Small intestine (tissue), 7 donors: Measurements from ENCODE around the gene IP6K3. TPM values are rescaled to one million over a fixed set of nuclear protein-coding genes. Genes with fewer than 3 reads are reported as not detected.

ENCODE experiments used
- DNase-seq, 2 donors: peaks; one replicate each; pipeline versions ENCODE4 v3.0.0 to v3.0.0-alpha.2; 2013
- FAIRE-seq: peaks from 2 replicates; lab custom pipeline; 2012; peaks lifted over from hg19 to GRCh38; lab: Jason Lieb, UNC
- H3K27ac ChIP-seq, 3 donors: one replicate each; pipeline ENCODE4 v1.5.1; 2013; ENCODE audit warnings: low read length in 2 of 3, mild to moderate bottlenecking in 2 of 3, control low read depth in 1 of 3, inconsistent platforms in 1 of 3, low read depth in 1 of 3, moderate library complexity in 1 of 3
- H3K27me3 ChIP-seq, 3 donors: one replicate each; pipeline ENCODE4 v1.6.1; 2013; ENCODE audit warnings: low read length in 3 of 3, inconsistent platforms in 1 of 3; ENCODE audit not compliant: control insufficient read depth in 3 of 3, insufficient read depth in 3 of 3
- H3K36me3 ChIP-seq, 3 donors: one replicate each; pipeline ENCODE4 v1.6.1; 2013; ENCODE audit warnings: low read length in 3 of 3, inconsistent platforms in 1 of 3, low read depth in 1 of 3, mild to moderate bottlenecking in 1 of 3, moderate library complexity in 1 of 3; ENCODE audit not compliant: control insufficient read depth in 3 of 3, insufficient read depth in 2 of 3
- H3K4me1 ChIP-seq, 3 donors: one replicate each; pipeline ENCODE4 v1.6.1; 2013; ENCODE audit warnings: low read length in 2 of 3, inconsistent platforms in 1 of 3, low read depth in 1 of 3, mild to moderate bottlenecking in 1 of 3, moderate library complexity in 1 of 3; ENCODE audit not compliant: control insufficient read depth in 3 of 3, insufficient read depth in 2 of 3
- H3K4me3 ChIP-seq, 3 donors: one replicate each; pipeline ENCODE4 v1.5.1; 2013; ENCODE audit warnings: low read length in 3 of 3, control low read depth in 1 of 3, inconsistent platforms in 1 of 3, low read depth in 1 of 3, mild to moderate bottlenecking in 1 of 3, moderate library complexity in 1 of 3
- H3K9me3 ChIP-seq, 2 donors: one replicate each; pipeline ENCODE4 v1.6.1; 2013; ENCODE audit warnings: low read depth in 1 of 2, low read length in 1 of 2; ENCODE audit not compliant: control insufficient read depth in 2 of 2, insufficient read depth in 1 of 2
- WGBS, 3 donors: extraction: QIAGEN DNeasy Blood & Tissue Kit; methylation state at CpG; one replicate each; pipeline ENCODE4 v1.1.7; 2013; 5-methylcytosine and 5-hydroxymethylcytosine counted together
- polyA plus RNA-seq, 4 donors: library from polyadenylated mRNA; stranded (reverse) in 3 of 4; unstranded in 1 of 4; fragments of 200-250 nt in 3 of 4; fragments of 120-200 nt in 1 of 4; gene quantifications; one replicate each; pipeline versions ENCODE4 v1.2.1 to v1.2.3, GENCODE V29; 2013
- donor health status: healthy with polysubstance abuse.
- donor health status: control.
- donor health status: control.
- donor health status: Bipolar disorder and iron deficiency.
- donor health status: healthy.

IP6K3 gene
- polyA plus RNA-seq, 4 donors, result 0.35 to 1.0 (median 0.72) TPM

DNA sequence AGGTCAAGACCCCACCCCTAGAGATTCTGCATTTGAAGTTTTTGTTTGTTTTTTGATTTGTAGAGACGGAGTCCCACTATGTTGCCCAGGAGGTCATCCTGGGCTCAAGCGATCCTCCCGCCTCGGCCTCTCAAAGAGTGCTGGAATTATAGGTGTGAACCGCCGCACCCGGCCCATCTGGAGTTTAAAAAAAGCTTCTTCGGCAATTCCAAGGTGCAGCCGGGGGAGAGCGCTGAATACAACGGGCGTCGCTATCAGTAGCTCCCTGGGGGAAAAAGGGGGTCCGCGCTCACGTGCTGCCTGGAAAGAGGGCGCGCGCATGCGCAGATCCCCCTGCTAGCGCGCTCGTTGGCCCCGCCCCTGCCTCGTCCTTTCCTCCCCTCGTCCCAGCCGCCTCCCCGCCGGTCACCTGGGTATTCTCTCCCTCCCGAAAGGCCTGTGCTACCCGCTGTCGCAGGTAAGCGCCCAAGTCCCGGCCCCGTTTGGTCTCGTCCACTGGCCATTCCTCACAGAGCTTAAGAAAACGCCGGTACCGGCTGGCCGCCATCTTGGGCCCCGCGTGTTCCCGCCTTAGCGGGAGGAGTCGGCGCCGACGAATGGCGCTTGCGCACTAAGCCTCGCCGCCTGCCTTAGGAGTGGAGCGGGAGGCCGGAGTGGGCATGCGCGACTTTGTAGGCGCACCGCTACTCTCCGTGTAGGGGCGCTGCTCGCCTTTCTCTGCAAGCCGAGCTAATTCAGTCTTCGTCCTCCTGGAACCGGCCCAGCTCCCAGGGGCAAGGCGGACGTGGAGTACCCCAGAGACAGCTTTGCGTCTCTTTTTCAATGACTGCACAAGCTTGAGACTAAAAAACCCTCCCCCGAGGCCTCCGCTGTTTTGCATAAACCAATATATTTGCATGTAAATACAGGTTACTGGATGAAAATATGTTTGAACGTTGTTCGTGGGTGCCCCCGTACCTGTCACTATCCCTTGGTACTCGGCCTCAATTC lies 35.3 kb downstream of the IP6K3 start, which contains the start of gene UQCC2:
UQCC2 (minus strand) TSS at position 561 of the 990 bp plus-strand sequence; CDS start at position 547, 14 bp downstream.
- Histone ChIP-seq H3K27me3 (peaks cover 0 to 1% (median 0%) of the 10 kb centered on the region in 3 donors), H3K4me1 (peaks cover 0 to 14% (median 0%) of the 10 kb centered on the region in 3 donors), H3K36me3 (peaks cover 0 to 27% (median 0%) of the 10 kb centered on the region in 3 donors), H3K27ac (peak within 1 kb of the TSS; percentile 35 to 94 (median 83)), H3K4me3 (peak within 1 kb of the TSS; percentile 62 to 69 (median 69)), H3K9me3 (no peaks in the 10 kb centered on the region)
- 0 to 2% (median 1%) methylated on average over 70 to 73 of the region's 73 CpGs for WGBS, 3 donors
- no peak for FAIRE-seq
- DNase-seq, result peak; percentile 96 to 99

DNA sequence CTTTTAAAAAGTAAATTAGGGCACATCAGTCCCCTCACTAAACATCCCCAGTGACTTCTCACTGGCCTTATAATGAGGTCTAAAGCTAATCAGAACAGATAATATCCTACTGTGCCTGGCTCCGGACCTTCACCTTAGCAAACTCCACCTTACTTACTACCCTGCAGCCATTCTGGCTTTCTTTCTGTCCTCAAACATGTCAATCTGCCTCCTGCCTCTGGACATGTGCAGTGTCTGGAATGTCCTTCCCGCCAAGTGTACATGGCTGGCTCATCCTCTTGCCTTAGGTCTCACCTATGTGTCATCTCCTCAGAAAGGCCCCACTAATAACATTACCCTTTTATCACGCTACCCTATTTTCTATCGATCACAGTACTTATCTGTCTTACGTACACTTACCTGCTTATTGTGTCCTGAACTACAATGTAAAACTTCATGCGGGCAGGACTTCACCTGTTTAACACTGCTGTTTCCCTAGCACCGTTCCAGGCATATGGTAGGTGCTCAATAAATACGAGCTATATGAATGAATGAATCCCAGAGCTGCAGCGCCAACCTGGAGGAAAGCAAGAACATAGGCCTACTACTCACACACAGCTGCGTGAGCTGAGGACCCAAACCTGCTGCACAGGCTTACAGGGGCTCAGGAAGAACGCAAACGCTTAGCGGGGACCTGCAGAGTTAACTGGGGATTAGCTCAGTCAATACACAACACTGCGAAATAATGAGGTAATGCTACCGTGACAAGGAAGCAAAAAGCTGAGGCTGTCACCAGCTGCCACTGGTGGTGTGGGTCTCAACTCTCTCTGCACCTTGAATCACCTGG lies 36.2 kb downstream of the IP6K3 start:
- H3K9me3 ChIP-seq, result no peaks in the 10 kb centered on the region
- peak overlapping the region in 2 of 3 donors; percentile 62 to 69 for H3K4me3 ChIP-seq
- peaks cover 0 to 14% (median 0%) of the 10 kb centered on the region in 3 donors for H3K4me1 ChIP-seq
- FAIRE-seq (no peak), DNase-seq (no peak)
- peaks cover 0 to 30% (median 0%) of the 10 kb centered on the region in 3 donors for H3K36me3 ChIP-seq
- H3K27ac ChIP-seq, result no peak overlapping the region
- 77 to 82% (median 77%) methylated on average over 15 of the region's 15 CpGs for WGBS, 3 donors
- H3K27me3 ChIP-seq, result no peaks in the 10 kb centered on the region

DNA sequence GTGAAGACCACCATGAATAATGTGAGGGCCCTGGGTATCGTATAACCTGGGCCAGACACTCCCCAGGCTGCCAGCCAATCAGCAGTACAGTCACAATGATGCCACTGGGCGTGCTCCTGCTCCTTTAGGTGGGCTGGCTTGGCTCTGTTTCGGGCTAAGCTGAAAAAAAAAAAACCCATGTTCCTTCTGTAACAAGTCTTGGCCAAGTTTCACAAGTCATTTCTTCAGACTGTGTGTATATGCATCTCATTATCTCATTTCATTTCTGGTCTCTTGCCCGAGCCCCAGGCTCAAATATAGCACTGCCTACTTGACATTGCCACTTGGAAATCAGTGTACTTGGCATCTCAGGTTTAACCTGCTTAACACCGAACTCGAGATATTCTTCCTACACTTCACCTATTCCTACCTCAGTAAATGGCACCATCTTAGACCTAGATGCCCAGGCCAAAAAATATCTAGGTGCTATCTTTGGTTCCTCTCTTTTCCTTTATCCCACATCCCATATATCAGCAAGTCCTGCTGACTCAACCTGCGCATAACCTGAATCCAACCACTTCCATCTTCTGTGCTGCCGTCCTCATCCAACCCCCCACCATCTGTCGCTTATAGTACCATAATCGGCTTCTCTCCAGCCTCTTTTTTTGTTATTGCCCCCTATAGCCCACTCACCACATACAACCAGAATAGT lies 37.0 kb downstream of the IP6K3 start:
- Histone ChIP-seq H3K27me3 (no peaks in the 10 kb centered on the region), H3K27ac (no peak overlapping the region), H3K36me3 (peaks cover 0 to 30% (median 0%) of the 10 kb centered on the region in 3 donors), H3K4me3 (no peak overlapping the region), H3K9me3 (no peaks in the 10 kb centered on the region), H3K4me1 (peaks cover 0 to 14% (median 0%) of the 10 kb centered on the region in 3 donors)
- FAIRE-seq (no peak), DNase-seq (no peak)
- 92 to 93% (median 93%) methylated on average over 10 of the region's 10 CpGs for WGBS, 3 donors

DNA sequence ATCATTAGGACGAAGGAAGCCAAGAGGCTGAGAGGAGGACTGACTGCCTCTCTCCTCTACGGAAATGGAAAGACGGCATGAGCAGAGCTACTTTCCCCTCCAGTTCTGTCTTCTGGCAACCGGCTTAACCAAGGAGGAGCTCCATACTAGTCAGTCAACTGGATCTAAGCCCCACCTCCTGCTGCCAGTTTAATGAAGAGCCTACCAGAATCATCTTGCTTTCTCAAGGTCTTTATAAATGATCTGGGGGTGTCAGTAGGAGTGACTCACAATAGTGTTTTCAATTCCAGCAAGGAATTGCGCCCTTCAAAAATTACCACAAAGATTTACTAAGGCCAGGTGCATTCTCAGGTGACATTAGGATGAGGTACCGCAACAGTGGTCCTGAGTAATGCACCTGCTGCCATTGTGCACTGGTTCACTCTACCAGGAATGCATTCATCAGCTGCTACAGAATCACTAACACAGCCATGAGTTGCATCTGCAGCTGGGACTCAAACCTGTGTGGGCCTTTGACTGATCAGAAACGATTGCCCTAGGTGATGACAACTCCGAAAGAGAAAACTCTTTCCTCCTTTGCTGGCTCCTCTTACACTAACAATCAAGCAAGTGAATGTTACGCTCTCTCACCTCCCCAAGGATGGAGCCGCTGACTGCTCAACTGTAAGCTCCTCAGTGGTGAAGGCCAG lies 38.0 kb downstream of the IP6K3 start:
- Histone ChIP-seq H3K27ac (no peak overlapping the region), H3K36me3 (peaks cover 0 to 35% (median 0%) of the 10 kb centered on the region in 3 donors), H3K9me3 (no peaks in the 10 kb centered on the region), H3K4me1 (peaks cover 0 to 14% (median 0%) of the 10 kb centered on the region in 3 donors), H3K27me3 (no peaks in the 10 kb centered on the region), H3K4me3 (no peak overlapping the region)
- 95 to 96% (median 96%) methylated on average over 10 of the region's 10 CpGs for WGBS, 3 donors
- no peak for FAIRE-seq
- DNase-seq, result no peak

DNA sequence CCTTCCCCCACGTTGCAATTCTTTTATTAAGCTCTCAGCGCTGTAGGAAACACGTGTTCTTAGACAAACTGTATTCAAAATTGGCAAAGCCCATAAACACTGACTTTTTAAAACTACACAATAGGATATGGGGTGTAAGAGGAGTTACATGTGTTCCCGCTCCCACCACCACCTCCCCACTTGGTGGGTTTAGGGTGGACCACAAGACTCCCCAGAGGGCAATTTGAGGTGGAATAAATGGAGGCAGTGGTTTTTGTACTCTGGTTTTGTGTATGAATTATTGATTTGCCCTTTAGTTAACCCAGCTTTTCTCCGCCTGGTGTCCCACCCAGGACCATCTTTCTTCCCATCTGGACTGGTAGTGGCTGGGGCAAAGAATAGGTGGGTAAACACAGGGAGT lies 38.9 kb downstream of the IP6K3 start:
- peaks cover 0 to 14% (median 0%) of the 10 kb centered on the region in 3 donors for H3K4me1 ChIP-seq
- H3K27me3 ChIP-seq, result no peaks in the 10 kb centered on the region
- 88 to 92% (median 88%) methylated on average over 5 of the region's 5 CpGs for WGBS, 3 donors
- no peak overlapping the region for H3K4me3 ChIP-seq
- H3K27ac ChIP-seq, result no peak overlapping the region
- DNase-seq (no peak), FAIRE-seq (no peak)
- peaks cover 0 to 40% (median 0%) of the 10 kb centered on the region in 3 donors for H3K36me3 ChIP-seq
- no peaks in the 10 kb centered on the region for H3K9me3 ChIP-seq

DNA sequence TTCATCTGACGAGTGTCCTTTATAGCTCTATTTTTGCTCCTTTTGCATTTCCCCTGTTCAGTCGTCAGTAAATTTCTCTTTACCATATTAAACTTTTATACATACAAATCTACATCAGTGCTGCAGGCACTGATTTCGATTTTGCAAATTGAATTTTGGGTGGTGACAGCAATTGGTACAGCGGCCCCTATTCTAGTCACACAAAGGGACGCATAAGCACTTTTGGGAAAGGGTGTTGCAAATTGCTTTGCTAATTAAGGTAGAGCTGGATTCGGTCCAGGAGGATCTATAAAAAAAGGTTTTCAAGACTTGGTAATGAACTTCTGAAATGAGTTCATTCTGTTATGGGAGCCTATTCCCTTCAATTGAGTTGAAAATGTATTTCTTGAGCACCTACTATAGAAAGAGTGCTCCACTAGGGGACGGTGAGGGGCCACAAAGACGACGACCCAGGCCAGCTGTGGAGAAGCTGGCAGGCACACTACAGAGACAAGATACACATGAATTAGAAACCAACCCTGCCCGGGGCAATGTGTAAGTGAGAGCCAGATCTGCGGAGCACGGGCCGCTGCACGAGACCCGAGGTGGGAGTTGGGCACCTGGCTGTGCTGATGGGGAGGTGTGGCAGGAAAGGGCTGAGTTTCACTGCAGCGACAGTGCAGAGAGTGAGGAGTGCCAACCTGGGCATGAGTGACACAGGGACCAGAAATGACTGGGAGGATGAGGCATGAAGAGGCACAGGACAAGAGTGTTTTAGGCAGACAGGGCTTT lies 40.6 kb downstream of the IP6K3 start:
- Histone ChIP-seq H3K4me1 (peaks cover 0 to 10% (median 0%) of the 10 kb centered on the region in 3 donors), H3K27me3 (no peaks in the 10 kb centered on the region), H3K9me3 (no peaks in the 10 kb centered on the region), H3K27ac (no peak overlapping the region), H3K36me3 (peaks cover 0 to 45% (median 3%) of the 10 kb centered on the region in 3 donors), H3K4me3 (no peak overlapping the region)
- DNase-seq (no peak), FAIRE-seq (no peak)
- 78 to 89% (median 87%) methylated on average over 16 of the region's 16 CpGs for WGBS, 3 donors

DNA sequence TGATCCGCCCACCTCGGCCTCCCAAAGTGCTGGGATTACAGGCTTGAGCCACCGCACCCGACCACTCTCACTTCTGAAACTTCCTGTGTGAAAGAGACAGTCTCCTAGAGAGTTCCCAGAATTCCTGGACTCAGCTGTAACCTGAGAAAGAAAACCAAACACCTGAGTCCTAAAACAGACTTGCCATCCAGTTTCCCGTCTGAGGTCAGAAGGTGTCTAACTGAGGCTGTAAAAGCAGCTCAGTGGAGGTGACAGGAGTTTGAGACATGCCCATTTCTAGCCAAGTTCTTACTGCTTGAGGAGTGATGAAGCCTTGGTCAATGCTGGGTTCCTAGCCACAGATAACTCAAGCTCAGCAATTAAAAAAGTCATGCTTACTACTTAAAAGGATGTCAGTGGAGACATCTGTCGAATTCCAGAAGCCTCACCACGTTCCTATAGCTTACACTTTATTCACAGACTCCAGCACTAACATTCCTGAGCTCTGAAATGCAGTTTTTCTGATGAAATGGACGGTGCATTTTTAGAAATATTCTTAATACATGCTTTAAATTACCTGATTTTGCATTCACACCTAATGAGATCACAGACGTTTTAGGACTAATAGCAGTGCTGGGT lies 41.3 kb downstream of the IP6K3 start:
- FAIRE-seq, result no peak
- no peak overlapping the region for H3K4me3 ChIP-seq
- H3K9me3 ChIP-seq, result no peaks in the 10 kb centered on the region
- H3K27me3 ChIP-seq, result no peaks in the 10 kb centered on the region
- peaks cover 0 to 7% (median 0%) of the 10 kb centered on the region in 3 donors for H3K4me1 ChIP-seq
- peaks cover 0 to 48% (median 3%) of the 10 kb centered on the region in 3 donors for H3K36me3 ChIP-seq
- no peak overlapping the region for H3K27ac ChIP-seq
- WGBS, 3 donors, result 85 to 89% (median 86%) methylated on average over 9 of the region's 9 CpGs
- DNase-seq, result no peak
